Ovary (tissue), 9 donors: Measurements from ENCODE around the gene ATP13A3. TPM values are rescaled to one million over a fixed set of nuclear protein-coding genes. Genes with fewer than 3 reads are reported as not detected.

ENCODE experiments used
- DNase-seq, 5 donors: peaks; one replicate each; pipeline ENCODE4 v3.0.0-alpha.2; 2019 to 2020
- H3K27ac ChIP-seq, 2 donors: fragments of 200-600 bp; one replicate each; pipeline versions ENCODE4 v1.5.1 to v1.8.0; 2019 to 2022
- H3K27me3 ChIP-seq: fragments of 200-600 bp; one replicate; pipeline ENCODE4 v1.8.0; 2022
- H3K36me3 ChIP-seq: fragments of 200-600 bp; sonication (generic); one replicate; pipeline ENCODE4 v1.5.1; 2019
- H3K4me1 ChIP-seq: one replicate; pipeline ENCODE4 v1.8.1; 2013; ENCODE audit warnings: mild to moderate bottlenecking, moderate library complexity; ENCODE audit not compliant: insufficient read depth
- H3K4me3 ChIP-seq: fragments of 200-600 bp; sonication (generic); one replicate; pipeline ENCODE4 v1.5.1; 2017
- H3K9me3 ChIP-seq, 2 donors: fragments of 200-600 bp in 1 of 2; sonication (generic) in 1 of 2; one replicate each; pipeline versions ENCODE4 v1.5.1 to v1.8.1; 2013 to 2019; ENCODE audit warnings: mild to moderate bottlenecking in 1 of 2, moderate library complexity in 1 of 2
- CTCF ChIP-seq, 3 donors: fragments of 450-650 bp in 2 of 3; fragments of 200-600 bp in 1 of 3; IDR thresholded peaks; one replicate each; pipeline versions ENCODE4 v1.5.1 to v1.8.0; 2016 to 2022; ENCODE audit warnings: antibody characterized with exemption in 3 of 3, mild to moderate bottlenecking in 1 of 3
- EP300 ChIP-seq: sonication (generic); formaldehyde crosslinking; IDR thresholded peaks from one replicate; pipeline ENCODE4 v1.6.1; 2017; ENCODE audit warnings: antibody characterized with exemption
- POLR2A ChIP-seq: fragments of 450-650 bp; IDR thresholded peaks from one replicate; pipeline ENCODE4 v1.6.1; 2017; ENCODE audit warnings: antibody characterized with exemption, mild to moderate bottlenecking, moderate library complexity
- WGBS, 3 donors: extraction: QIAGEN DNeasy Blood & Tissue Kit in 1 of 3; methylation state at CpG; one replicate each; pipeline versions ENCODE4 v1.1.5 to v1.1.7; 2013 to 2017; 5-methylcytosine and 5-hydroxymethylcytosine counted together
- intact Hi-C, 4 donors: fragments of 100-400 bp; cut with DNase I; formaldehyde crosslinking; loops; one replicate each; pipeline versions ENCODE4 v1.11.0 to v1.15.1; 2022 to 2023
- polyA plus RNA-seq, 2 donors: library from polyadenylated mRNA; stranded (reverse); fragments of 200-250 nt in 1 of 2; fragments of 350-450 nt in 1 of 2; fragmentation: Illumina TruSeq in 1 of 2; extraction: RNeasy Lipid Tissue Mini Kit (QIAGEN cat#74804) in 1 of 2; gene quantifications; one replicate each; pipeline ENCODE4 v1.2.3, GENCODE V29; 2013 to 2014
- total RNA-seq, 7 donors: library from RNA; depleted of rRNA in 2 of 7; stranded (reverse); fragments of >200 nt in 2 of 7; fragmentation: NEBNext Ultra II Directional in 3 of 7; extraction: Animal tissue kit (Norgen Biotek cat#: 25700) in 3 of 7; gene quantifications; one replicate each; pipeline versions ENCODE4 v1.1.0 to v1.2.4, GENCODE V29; 2016 to 2023
- donor health status: DM: no; HTN: no; CAD: no; lungs with moderate emphysema.
- donor health status: DM: no; HTN: no; CAD: no.
- donor health status: Bipolar disorder and iron deficiency.
- donor health status: DM: yes; HTN: yes; CAD: no.
- donor health status: DM: no; HTN: no; CAD: no.
- donor health status: DM: yes; HTN: yes; CAD: no.

ATP13A3 gene
- total and polyA plus RNA-seq, 9 donors: 13.7 to 101 (median 52.4) TPM

GRCh38 chr3:194469977-194470376 lies 16.8 kb downstream of the ATP13A3 start:
- Histone ChIP-seq H3K9me3 (no peaks in the 10 kb centered on the region), H3K4me3 (no peak overlapping the region), H3K4me1 (peaks cover 4% of the 10 kb centered on the region), H3K36me3 (no peaks in the 10 kb centered on the region), H3K27ac (no peak overlapping the region), H3K27me3 (no peaks in the 10 kb centered on the region)
- intact Hi-C loops: loop anchor here (5.0 to 10.0 kb wide), 3 partner anchors 117 to 127 kb away; no protein-coding TSS in a partner anchor
- no peak for TF ChIP-seq POLR2A
- TF ChIP-seq EP300: no peak
- TF ChIP-seq CTCF (IDR thresholded peaks at IDR 0.05): no peak
- DNase-seq: no peak

- Histone ChIP-seq H3K27ac (no peak overlapping the region), H3K4me1 (peaks cover 4% of the 10 kb centered on the region), H3K36me3 (no peaks in the 10 kb centered on the region), H3K4me3 (no peak overlapping the region), H3K9me3 (no peaks in the 10 kb centered on the region), H3K27me3 (no peaks in the 10 kb centered on the region)
- no peak for TF ChIP-seq POLR2A
- no peak for TF ChIP-seq EP300
- TF ChIP-seq CTCF (IDR thresholded peaks at IDR 0.05): no peak
- 46 to 53% (median 47%) methylated on average over 3 of the region's 3 CpGs for WGBS, 3 donors
- no peak for DNase-seq
- intact Hi-C loops: loop anchor here in 1 of 4 donors (5.0 kb wide), 1 partner anchor 129 kb away; no protein-coding TSS in a partner anchor
Measured at GRCh38 chr3:194468086-194468485, 18.7 kb downstream of the ATP13A3 start.

- TF ChIP-seq CTCF (IDR thresholded peaks at IDR 0.05): no peak
- TF ChIP-seq EP300: no peak
- no peak for TF ChIP-seq POLR2A
- Histone ChIP-seq H3K9me3 (no peaks in the 10 kb centered on the region), H3K27ac (no peak overlapping the region), H3K4me1 (peaks cover 4% of the 10 kb centered on the region), H3K36me3 (no peaks in the 10 kb centered on the region), H3K27me3 (no peaks in the 10 kb centered on the region), H3K4me3 (no peak overlapping the region)
- no peak for DNase-seq
- intact Hi-C loops: loop anchor here in 1 of 4 donors (5.0 kb wide), 1 partner anchor 130 kb away; no protein-coding TSS in a partner anchor
- WGBS, 3 donors: 69 to 73% (median 72%) methylated on average over 2 of the region's 2 CpGs
Measured at GRCh38 chr3:194466761-194467356, 19.9 kb downstream of the ATP13A3 start.

GRCh38 chr3:194465920-194466570 lies 20.8 kb downstream of the ATP13A3 start:
- Histone ChIP-seq H3K9me3 (no peaks in the 10 kb centered on the region), H3K4me3 (no peak overlapping the region), H3K4me1 (peaks cover 4% of the 10 kb centered on the region), H3K27me3 (no peaks in the 10 kb centered on the region), H3K36me3 (no peaks in the 10 kb centered on the region), H3K27ac (no peak overlapping the region)
- TF ChIP-seq CTCF (IDR thresholded peaks at IDR 0.05) (no peak), POLR2A (no peak)
- 79 to 90% (median 89%) methylated on average over 5 of the region's 5 CpGs for WGBS, 3 donors
- intact Hi-C loops: loop anchor here in 1 of 4 donors (5.0 kb wide), 1 partner anchor 131 kb away; no protein-coding TSS in a partner anchor
- no peak for DNase-seq
